Stimulated activated CD8-positive, alpha-beta memory T cell treated with anti-CD3 and anti-CD28 coated beads, Interleukin-15, amount 100 ng/mL, for 48 hours (primary cell): ENCODE measurements around the gene KDM1A.
"Not testable (repeated sequence)": the region's sequence is repeated elsewhere in the genome, so short reads cannot be mapped to it uniquely, and the experiment has no call there.

ENCODE experiments used
- DNase-seq, 2 donors: peaks; one replicate each; pipeline ENCODE4 v3.0.0-alpha.2; 2020; ENCODE audit warnings: low read depth in 2 of 2

KDM1A gene

DNA sequence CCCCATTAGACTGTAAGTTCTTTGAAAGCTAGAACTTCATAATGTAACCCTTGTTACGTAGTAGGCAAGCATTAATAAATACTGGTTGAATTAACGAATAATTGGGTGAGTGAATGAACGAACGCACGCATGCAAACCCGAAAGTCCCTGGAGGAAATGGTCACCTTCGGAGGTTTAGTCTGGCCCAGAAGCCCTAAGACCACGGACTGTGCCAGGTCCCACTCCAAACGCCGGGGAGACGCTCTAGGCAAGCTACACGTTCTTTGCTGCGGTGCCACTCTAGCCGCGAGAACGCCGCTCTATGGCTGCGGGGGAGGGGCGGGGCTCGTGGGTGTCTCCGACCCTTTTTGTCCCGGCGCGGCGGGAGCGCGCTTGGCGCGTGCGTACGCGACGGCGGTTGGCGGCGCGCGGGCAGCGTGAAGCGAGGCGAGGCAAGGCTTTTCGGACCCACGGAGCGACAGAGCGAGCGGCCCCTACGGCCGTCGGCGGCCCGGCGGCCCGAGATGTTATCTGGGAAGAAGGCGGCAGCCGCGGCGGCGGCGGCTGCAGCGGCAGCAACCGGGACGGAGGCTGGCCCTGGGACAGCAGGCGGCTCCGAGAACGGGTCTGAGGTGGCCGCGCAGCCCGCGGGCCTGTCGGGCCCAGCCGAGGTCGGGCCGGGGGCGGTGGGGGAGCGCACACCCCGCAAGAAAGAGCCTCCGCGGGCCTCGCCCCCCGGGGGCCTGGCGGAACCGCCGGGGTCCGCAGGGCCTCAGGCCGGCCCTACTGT lies at the start of gene KDM1A:
Gene KDM1A (plus strand): TSS at position 375 of the 769 bp plus-strand sequence. CDS start 129 bp downstream, at position 504.
- DNase-seq = peak; percentile 93 to 94

DNA sequence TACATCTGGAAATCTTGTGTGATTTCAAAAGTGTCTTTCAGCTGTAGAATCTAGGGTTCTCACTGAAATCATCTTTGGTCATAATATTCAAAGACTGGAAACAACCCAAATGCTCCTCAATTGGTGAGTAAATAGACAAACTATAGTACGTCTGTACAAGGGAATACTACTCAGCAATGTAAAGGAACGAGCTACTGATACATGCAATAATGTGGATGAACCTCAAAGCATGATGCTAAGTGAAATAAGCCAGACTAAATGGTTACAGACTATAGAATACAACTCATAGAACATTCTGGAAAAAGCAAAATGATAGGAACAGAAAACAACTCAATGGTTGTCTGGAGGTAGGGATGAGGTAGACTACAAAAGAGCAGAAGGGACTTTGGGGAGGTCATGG lies 49.2 kb upstream of the KDM1A start:
- no peak for DNase-seq

DNA sequence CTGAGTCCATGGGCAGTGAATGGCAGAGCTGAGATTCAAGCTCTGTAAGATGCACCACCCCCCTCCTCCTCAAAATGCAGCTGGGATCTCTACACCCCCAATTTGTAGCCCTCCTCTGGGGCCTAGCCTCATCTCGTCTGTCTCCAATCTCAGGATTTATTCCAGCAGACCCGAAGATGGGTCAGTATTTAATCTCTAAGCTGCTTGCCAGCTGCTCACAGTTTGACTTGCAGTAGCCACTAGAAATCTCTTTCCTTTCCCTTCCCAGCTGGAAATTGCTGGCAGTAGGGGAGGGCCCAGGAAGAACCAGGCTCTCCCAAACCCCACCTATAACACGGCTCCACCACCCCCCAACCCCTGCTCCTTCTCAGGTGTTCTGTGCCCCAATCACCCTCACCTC lies 48.1 kb upstream of the KDM1A start:
- no peak for DNase-seq

DNA sequence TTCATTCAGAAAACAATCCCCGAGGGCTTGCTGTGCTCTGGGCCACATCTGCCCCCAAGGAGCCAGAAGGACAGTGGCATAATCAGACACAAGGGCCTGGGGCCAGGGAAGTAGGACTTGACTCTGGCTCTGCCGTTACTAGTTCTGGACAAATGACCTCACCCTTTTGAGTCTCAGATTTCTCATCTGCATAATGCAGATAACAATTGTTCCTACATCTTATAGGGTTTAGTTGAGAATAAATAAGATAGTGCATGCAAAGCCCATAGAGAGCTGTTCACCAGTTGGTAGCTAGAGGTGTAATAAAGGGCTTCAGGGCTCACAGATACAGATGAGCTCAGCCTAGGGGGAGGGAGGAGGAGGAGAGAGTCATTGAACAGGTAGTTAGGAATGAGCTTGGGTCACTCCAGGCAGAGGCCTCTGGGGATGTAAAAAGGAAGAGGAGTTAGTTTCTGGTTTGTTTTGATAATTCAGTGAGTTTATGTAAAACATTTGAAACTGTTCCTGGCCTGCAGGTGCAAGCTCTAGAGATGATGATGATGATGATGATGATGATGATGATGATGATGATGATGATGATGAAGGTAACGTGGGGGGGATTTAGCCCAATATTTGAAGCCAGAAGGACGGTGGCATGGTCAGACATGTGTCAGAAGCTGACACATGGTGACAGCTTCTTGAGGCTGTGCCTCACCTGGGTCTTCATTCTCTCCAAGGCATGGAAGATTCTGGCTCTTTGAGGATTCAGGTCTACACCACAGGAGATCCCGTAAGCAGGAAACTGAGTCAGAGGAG lies 47.5 kb upstream of the KDM1A start:
- no peak for DNase-seq

DNA sequence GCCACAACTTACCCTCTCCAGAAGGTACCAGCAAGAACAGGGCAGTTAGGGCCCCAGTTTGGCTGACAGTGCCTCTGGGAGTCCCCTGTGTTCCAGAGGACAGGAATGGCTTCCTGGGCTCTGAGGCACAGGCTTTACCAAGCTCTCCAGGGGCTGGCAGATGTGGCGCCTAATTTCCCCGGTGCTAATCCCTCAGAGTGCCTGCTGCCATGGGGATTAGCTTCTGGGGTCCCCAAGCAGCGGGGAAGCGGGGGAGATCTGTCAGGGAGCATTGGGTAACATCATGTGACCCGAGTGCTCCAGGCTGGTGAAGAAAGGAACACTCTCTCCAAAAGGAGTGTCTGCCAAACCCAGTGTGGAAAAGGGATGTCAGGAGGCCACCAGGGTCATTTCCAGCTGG lies 46.5 kb upstream of the KDM1A start, which contains the start of gene LACTBL1:
Gene LACTBL1 (minus strand): TSS at position 107 of the 400 bp plus-strand sequence. CDS start 550 bp downstream, outside the sequence.
- DNase-seq = no peak

DNA sequence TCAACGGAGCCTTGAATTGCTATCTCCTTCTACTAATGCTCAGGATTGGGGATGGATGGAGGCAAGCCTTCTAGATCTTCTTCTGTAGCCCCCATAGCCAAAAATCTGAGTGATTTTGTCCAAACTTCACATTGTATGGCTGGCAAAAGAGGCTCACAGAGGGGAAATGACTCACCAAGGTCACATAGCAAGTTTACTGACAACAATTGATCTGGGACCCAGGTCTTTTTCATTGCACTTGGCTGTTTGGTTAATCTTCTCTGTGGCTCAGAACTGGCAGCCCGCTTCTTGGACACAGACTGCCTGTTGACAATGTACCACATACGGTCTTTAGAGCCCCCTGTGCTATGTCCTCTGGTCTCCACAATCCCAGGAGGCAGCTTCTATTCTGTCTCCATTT lies 43.6 kb upstream of the KDM1A start:
- no peak for DNase-seq

DNA sequence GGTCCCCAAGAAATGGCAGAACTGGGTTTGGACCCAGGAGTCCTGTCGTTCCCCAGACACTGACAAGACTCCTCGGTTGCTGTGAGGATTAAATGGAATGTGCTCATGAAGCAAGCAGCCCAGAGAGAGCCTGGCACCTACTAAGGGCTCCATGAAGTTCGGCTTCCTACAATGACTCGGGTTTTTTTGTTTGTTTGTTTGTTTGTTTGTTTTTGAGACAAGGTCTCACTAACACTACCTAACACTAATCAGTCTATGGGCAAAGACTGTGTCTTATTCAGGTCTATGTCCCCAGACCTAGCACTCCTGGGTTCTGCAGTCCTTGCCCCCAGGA lies 43.2 kb upstream of the KDM1A start:
- DNase-seq = no peak

DNA sequence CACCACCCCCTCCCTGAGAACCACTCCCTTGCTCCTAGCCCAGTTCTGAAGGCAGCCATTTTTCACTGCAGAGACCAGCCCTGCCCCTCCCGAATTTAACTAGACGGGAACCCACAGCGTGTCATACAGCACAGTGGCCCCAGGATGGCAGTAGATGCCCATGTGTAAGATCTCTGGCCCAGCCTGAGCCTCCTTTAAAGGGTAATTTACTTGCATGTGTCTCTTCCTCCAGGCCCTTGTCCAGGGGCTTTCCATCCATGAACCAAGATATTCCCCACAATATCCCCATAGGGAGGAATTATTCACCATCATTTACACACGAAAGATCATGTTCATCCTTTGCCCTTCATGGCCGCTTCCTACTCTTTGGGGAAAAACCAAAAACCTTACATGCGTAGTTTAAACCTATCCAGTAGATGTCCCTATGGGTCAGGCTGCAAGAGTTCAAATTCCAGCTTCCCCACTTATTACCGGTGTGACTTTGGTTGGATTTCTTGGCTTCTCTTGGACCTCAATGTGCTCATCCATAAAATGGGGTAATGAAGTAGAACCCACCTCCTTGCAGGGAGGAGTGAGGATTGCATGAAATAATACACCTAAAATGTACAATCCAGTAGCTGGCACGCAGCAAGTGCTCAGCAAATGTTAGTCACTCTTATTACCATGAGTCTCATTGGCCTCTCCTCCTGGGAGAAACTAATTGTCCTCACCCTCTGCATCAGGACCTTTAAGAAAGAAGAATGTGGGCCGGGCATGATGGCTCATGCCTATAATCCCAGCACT lies 42.6 kb upstream of the KDM1A start:
- DNase-seq = peak; percentile 20 to 21

DNA sequence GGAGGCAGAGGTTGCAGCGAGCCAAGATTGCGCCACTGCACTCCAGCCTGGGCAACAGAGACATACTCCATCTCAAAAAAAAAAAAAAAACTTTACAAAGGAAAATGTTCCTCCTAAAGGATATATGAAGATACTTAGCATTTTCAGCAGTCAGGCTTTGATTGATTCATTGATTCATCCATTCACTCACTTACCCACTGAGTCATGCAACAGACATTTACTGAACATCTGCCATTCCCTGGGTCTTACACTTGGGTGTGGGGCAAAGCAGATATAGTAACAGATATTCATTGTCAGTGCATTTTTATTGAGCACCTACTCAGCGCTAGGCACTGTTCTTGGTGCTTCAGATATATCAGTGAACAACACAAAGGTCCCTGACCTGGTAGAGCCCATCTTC lies 41.0 kb upstream of the KDM1A start:
- DNase-seq = no peak

DNA sequence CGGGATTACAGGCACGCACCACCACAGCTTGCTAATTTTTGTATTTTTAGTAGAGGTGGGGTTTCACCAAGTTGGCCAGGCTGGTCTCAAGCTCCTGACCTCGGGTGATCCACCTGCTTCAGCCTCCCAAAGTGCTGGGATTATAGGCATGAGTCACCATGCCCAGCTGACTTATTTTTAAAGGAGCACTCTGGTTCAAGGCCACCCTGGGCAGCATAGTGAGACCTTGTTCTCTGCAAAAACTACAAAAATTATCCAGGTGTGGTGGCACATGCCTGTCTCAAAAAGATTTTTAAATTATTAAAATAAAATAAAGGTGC lies 38.8 kb upstream of the KDM1A start:
- not testable (repeated sequence) for DNase-seq

DNA sequence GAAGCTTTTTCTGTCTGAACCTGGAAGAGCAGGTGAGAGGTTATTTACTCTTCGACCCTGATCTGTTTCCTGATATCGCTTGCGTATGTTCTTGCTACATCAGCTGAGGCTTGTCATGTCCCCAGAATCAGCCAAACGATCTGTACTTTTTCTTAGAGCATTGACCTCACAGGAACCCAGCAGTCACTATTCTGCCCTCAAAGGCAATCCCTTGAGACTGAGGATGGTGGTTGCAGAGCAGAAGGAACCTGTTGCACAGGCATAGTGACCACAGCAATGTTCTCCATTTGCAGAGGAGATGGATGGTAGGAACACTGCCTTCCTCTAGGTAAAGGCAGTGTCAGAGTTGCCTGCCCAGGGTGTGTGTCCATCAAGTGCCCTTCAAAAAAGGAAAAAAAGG lies 35.3 kb upstream of the KDM1A start:
- DNase-seq = no peak

DNA sequence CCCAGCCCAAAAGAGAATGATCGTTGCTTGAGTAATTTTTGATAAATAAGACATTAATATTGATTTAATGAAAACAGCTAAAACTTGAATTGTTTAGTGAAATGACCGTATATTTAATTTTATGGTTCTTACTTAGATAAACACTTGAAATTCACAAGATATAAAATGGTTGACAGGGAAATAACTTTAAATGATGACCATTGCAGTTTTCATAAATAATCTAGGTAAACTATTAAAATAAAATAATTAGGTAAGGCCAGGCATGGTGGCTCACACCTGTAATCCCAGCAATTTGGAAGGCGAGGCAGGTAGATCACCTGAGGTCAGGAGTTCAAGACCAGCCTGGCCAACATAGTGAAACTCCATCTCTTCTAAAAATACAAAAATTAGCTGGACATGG lies 26.9 kb upstream of the KDM1A start:
- not testable (repeated sequence) for DNase-seq

DNA sequence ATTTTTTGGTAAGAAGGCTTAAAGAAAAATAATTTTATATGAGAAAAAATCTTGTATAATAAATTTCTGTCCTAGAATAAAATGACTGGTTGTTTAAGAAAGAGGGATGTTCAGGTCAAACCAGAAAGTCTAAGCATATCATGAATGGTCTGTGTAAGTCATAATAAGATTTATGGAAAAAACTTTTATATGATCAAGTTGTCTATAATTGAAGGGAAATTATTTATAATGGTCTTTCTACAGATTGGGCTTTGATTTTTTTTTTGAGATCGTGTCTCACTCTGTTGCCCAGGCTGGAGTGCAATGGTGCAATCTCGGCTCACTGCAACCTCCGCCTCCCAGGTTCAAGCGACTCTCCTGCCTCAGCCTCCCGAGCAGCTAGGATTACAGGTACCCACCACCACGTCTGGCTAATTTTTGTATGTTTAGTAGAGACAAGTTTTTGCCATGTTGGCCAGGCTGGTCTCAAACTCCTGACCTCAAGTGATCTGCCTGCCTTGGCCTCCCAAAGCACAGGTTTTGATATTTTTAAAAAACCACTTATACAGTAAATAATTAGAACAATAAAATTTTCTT lies 26.0 kb upstream of the KDM1A start:
- not testable (repeated sequence) for DNase-seq

DNA sequence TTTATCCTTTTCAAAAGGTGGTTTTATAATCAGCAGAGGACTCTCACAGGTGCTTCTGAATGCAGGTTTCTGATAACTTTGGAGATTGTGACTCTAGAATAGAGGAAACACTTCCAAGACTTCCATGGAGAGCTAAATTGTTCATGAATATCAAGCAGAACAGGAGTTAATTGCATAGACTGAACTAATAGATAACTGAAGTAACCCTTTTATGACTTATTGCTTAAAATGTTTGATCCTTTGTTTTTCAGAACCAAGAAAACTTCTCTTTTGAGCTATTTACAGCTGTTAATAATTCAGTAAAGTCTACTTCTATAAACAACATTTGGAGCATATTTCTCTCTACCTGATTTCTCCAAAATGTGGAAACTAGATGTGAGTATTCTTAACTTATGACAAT lies 23.5 kb upstream of the KDM1A start:
- no peak for DNase-seq

DNA sequence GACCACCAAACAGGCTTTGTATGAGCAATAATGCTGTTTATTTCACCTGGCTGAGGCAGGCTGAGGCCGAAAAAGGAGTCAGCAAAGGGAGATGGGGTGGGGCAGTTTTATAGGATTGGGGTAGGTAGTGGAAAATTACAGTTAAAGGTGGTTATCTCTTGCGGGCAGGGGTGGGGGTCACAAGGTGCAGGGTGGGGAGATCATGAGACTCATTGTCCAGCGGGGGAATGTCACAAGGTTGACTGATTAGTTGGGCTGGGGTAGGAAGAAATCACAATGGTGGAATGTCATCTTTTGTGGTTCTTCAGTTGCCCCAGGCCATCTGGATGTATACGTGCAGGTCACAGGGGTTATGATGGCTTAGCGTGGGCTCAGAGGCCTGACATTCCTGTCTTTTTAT lies 21.7 kb upstream of the KDM1A start:
- not testable (repeated sequence) for DNase-seq

DNA sequence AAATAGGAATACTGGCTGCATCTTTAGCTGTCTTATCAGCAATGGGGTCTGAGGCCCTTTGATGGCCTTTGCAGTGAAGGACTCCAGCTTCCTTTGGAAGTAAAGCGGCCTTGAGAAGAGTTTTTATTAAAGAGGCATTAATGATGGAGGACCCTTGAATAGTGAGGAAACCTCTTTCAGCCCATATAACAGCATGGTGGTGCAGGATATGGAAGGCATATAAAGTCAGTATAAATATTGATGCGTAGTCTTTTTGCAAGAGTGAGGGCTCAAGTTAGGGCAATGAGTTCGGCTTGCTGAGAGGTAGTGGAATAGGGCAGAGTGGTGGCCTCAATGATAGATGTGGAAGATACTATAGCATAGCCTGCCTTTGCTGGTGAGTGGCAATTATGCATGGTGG lies 19.1 kb upstream of the KDM1A start:
- not testable (repeated sequence) for DNase-seq

DNA sequence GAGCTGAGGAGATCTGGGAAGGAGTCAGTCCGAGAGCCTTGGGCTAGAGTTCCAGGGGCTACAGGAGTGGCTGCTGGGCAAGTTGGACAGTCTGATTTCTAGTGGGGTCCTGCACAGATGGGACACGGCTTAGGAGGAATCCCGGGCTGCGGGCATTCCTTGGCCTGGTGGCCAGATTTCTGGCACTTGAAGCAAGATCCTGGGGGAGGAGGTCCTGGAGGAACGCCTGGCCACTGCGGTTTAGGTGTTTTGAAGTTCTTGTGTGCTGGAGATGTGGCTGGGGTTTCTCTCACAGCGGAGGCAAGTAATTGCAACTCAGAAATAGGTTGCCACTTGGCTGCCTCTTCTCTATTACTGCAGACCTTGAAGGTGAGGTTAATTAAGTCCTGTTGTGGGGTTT lies 17.1 kb upstream of the KDM1A start:
- DNase-seq = not testable (repeated sequence)

DNA sequence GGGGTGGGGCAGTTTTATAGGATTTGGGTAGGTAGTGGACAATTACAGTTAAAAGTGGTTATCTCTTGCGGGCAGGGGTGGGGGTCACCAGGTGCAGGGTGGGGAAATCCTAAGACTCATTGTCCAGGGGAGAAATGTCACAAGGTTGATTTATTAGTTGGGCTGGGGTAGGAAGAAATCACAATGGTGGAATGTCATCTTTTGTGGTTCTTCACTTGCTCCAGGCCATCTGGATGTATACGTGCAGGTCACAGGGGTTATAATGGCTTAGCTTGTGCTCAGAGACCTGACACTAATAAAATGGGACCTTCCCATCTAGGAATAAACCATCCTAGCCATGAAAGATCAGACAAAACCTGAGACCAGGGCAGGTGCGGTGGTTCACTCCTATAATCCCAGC lies 15.2 kb upstream of the KDM1A start:
- no peak for DNase-seq

DNA sequence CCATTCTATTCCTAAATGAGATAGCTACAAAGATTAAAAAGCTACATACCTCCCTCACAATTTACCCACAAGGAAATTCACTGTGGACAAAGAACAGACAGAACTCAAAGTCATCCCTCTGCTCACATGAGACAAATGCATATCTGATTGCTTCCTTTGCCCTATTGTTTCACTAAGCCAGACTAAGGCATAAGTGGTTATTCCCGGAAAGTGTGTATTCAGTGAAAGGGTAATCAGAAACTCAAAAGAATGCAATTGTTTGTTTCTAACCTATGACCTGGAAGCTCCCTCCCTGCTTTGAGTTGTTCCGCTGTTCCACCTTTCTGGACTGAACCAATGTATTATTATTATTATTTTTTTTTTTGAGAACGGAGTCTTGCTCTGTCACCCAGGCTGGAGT lies 14.5 kb upstream of the KDM1A start:
- DNase-seq = not testable (repeated sequence)

DNA sequence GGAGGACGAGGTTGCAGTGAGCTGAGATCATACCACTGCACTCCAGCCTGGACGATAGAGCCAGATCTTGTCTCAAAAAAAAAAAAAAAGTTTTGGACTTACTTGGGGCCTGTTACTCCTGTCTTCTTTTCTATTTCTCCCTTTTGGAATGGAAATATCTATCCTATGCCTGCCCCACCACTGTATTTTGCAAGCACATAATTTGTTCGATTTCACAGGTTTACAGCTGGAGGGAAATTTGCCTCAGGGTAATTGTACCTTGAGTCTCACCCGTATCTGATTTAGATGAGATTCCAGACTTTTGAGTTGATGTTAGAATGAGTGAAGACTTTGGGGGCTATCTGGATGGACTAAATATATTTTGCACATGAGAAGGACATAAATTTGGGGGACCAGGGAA lies 12.2 kb upstream of the KDM1A start:
- DNase-seq = no peak

DNA sequence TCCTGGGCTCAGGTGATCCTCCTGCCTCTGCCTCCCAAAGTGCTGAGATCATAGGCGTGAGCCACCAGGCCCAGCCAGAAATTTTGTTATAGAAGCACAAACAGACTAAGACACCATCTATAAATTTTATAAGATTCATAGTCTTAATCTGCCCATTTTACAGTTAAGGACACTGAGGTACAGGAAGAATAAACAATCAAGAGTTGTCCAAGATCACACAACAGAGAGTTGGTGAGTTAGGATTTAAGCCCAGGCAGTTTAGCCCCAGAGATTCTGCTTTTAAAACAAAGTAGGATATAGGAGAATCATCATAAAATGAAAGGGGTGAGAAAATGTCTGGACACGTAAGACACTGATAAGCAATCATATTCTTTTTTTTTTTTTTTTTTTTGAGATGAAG lies 10.4 kb upstream of the KDM1A start:
- no peak for DNase-seq

DNA sequence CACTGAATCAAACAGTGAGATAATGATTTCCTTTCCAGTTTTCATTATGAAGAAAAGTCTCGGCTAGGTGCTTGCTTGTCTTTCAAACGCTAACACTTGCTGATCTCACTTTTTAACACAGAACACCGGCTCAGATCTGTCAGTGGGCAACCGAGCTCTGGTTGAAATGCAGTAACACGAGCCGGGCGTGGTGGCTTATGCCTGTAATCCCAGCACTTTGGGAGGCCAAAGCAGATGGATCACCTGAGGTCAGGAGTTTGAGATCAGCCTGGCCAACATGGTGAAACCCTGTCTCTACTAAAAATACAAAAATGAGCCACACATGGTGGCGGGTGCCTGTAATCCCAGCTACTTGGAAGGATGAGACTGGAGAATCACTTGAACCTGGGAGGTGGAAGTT lies 9.2 kb upstream of the KDM1A start:
- not testable (repeated sequence) for DNase-seq
